ENCODE data around the gene RHOT2.
A peak's percentile ranks its signal among the peaks of the same experiment; 100 is the strongest.

The RHOT2 gene

DNA sequence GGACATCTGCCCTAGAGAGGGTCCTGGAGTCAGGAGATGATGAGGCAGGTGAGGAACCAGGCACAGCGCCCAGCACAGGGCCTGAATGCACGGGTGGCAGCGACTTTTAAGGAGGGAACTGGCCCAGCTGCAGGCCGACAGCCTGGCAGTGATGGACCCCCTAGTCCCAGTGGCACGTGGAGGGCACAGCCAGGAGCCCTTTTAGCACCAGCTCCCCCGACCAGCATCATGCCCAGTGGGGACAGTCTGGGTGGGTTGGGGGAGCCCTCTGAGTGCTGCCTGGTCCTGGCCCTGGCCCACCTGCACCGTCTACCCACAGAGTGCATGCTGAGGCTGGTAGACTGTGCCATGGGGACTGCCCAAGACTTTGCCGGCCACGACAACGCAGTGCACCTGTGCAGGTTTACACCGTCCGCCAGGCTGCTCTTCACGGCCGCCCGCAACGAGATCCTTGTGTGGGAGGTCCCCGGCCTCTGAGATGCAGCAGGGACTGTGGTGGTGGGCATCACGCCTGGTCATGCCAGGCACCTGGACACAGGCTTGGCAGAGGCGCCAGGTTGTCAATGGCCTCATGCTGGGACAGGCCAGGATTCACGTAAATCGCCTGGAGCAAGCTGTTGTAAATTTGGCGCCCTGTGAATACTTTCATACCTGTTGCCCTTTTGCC, 686 bp upstream of the RHOT2 start:
- Histone ChIP-seq H3K27ac (peak overlapping the region; percentile 77 to 96), H3K4me3 (peak overlapping the region; percentile 96)
- DNase-seq (ENCODE audit: low spot score): no peak
- TF ChIP-seq, protein P1, sequence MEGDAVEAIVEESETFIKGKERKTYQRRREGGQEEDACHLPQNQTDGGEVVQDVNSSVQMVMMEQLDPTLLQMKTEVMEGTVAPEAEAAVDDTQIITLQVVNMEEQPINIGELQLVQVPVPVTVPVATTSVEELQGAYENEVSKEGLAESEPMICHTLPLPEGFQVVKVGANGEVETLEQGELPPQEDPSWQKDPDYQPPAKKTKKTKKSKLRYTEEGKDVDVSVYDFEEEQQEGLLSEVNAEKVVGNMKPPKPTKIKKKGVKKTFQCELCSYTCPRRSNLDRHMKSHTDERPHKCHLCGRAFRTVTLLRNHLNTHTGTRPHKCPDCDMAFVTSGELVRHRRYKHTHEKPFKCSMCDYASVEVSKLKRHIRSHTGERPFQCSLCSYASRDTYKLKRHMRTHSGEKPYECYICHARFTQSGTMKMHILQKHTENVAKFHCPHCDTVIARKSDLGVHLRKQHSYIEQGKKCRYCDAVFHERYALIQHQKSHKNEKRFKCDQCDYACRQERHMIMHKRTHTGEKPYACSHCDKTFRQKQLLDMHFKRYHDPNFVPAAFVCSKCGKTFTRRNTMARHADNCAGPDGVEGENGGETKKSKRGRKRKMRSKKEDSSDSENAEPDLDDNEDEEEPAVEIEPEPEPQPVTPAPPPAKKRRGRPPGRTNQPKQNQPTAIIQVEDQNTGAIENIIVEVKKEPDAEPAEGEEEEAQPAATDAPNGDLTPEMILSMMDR (IDR thresholded peaks at IDR 0.05): no peak

DNA sequence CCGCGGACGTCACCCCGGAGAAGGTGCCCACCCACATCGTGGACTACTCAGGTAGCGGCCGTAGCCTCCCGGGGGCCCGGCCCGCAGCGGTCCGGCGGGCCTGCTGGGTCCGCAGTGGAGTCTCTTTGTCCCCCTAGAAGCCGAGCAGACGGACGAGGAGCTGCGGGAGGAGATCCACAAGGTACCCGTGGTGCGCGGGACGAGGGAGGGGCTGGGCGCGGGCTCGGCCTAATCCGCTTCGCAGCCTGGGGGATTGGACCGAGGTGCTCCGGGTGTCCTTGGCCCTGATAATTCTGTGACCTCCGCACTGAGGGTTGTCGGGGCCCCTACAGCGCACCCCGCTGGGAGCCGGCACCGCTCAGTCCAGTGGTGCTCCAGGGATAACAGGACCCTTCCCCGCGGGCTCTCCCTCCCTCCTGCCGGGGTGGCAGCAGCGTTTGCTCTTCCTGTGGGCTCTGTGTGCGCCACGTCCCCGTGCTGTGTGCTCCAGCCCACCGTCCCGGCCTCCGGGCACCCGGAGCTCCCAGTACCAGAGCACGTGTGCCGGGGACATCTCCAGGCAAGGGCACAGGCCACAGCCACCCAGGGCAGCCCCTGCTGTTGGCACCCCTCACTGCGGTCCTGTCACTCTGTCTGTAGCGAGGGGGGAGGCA, 713 bp downstream of the RHOT2 start:
- no peak for DNase-seq (ENCODE audit: low spot score)
- H3K27ac ChIP-seq: peak overlapping the region; percentile 77 to 96
- TF ChIP-seq, protein P1 (IDR thresholded peaks at IDR 0.05): no peak
- H3K4me3 ChIP-seq: peak overlapping the region; percentile 96

DNA sequence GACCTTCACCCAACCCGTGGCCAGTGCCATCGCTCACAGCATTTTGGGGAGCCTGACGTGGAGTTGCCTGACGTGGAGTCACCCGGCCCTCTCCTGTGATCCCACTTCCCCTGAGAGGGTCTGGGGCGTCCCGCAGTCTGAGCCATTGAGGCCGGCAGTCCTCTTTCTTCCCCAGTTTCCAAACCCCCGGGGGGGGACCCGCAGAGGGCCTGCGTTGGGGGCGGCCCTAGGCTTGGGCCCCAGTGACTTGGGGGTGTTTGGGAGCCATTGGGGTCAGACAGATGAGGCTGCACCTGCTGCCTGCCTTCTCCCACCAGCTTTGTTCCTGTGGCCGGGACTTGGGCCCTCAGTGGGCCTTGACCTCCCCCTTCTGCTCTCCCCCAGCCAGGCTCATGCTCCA, 1.7 kb downstream of the RHOT2 start:
- H3K27ac ChIP-seq: no peak overlapping the region
- H3K4me3 ChIP-seq: no peak overlapping the region
- no peak for DNase-seq (ENCODE audit: low spot score)
- TF ChIP-seq, protein P1 (IDR thresholded peaks at IDR 0.05): no peak

DNA sequence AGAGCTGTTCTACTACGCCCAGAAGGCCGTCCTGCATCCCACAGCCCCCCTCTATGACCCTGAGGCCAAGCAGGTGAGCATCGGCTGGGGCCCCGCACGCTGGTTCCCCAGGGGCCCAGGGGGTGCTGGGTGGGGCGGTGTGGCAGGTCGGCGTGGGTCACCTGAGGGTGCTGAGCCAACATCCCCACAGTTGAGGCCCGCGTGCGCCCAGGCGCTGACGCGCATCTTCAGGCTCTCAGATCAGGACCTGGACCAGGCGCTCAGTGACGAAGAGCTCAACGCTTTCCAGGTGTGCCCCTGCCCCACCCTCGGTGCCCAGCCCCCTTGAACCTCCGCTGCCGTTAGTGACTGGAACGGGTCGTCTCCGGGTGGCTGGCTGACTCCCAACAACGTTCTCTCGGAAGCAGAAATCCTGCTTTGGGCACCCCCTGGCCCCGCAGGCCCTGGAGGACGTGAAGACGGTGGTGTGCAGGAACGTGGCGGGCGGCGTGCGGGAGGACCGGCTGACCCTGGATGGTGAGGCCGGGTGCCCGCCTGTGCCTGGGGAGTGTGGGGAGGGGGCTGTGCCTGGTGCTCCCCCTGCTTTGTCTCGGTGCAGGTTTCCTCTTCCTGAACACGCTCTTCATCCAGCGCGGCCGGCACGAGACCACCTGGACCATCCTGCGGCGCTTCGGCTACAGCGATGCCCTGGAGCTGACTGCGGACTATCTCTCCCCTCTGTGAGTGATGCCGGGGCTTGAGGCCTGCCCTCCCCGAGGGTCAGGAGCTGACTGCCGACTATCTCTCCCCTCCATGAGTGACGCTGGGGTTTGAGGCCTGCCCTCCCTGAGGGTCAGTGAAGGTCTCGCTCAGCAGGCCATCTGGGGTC, 2.8 kb downstream of the RHOT2 start:
- no peak overlapping the region for H3K4me3 ChIP-seq
- H3K27ac ChIP-seq: no peak overlapping the region
- TF ChIP-seq, protein P1 (IDR thresholded peaks at IDR 0.05): no peak
- no peak for DNase-seq (ENCODE audit: low spot score)

DNA sequence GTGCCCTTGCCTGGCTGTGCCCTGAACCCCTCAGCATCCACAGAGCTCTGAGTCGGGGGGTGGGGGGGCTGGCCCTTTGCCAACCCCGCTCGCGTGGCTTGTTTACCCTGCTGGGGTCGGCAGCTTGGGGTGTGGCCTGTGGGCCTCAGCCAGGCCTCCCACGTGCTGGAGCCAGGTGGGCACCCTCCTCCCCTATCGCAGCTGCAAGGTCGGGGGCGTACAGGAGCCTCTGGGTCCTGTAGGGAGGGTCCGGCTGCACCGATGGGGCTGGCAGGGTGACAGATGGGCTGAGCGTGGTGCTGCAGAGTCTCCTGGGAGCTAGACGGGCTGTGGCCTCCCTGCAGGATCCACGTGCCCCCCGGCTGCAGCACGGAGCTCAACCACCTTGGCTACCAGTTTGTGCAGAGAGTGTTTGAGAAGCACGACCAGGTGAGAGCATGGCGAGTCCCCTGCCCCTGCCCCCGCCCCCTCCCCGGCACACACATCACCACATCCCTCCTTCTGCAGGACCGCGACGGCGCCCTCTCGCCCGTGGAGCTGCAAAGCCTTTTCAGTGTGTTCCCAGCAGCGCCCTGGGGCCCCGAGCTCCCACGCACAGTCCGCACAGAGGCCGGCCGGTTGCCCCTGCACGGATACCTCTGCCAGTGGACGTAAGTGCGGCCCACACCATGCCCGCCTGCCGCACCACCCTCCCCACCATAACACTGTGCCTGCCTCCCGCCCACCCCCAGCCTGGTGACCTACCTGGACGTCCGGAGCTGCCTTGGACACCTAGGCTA, 3.6 kb downstream of the RHOT2 start:
- no peak for DNase-seq (ENCODE audit: low spot score)
- H3K27ac ChIP-seq: no peak overlapping the region
- TF ChIP-seq, protein P1 (IDR thresholded peaks at IDR 0.05): no peak
- no peak overlapping the region for H3K4me3 ChIP-seq

DNA sequence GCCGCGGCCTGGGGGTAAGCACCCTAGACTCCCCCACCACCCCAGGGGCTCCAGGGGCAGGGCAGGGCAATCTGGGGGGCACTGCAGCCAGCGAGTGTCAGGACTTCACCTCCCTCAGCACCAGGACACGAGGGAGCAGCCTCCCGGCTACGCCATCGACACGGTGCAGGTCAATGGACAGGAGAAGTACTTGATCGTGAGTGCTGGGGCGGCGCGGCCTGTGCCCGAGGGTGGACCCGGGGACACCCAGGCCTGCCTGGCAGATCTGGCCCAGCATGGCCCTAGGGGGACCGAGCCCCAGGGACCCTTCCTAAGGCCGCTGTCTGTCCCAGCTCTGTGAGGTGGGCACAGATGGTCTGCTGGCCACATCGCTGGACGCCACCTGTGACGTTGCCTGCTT, 4.4 kb downstream of the RHOT2 start:
- Histone ChIP-seq H3K27ac (no peak overlapping the region), H3K4me3 (no peak overlapping the region)
- DNase-seq (ENCODE audit: low spot score): no peak
- TF ChIP-seq, protein P1 (IDR thresholded peaks at IDR 0.05): no peak

Data from coronary artery (tissue), 2 donors.